Measurements from ENCODE around the gene ACTR3.

The ACTR3 gene

DNA sequence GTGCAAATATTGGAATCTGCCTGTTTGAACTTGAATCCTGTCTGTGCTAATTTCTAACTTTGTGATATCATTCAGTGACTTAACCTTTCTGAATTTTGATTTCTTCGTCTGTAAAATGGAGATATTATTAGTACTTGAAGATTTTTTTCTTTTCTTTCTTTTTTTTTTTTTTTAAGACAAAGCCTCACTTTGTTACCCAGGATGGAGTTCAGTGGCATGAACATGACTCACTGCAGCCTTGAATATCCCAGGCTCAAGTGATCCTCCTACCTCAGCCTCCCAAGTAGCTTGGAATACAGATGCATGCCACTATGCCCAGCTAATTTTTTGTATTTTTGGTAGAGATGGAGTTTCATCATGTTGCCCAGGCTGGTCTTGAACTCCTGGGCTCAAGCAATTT is 28.3 kb downstream of the ACTR3 start:
- no peak overlapping the region for H3K4me3 ChIP-seq (ENCODE audit: low read length)
- H3K79me2 ChIP-seq (ENCODE audit: control insufficient read depth, low read length), result peaks cover 99% of the 10 kb centered on the region
- H3K9me2 ChIP-seq (replicated peaks; ENCODE audit: control insufficient read depth, low read length), result no peaks in the 10 kb centered on the region
- H3K27ac ChIP-seq (ENCODE audit: low read depth, low read length), result no peak overlapping the region
- H3K9me3 ChIP-seq (ENCODE audit: control insufficient read depth, insufficient read depth, low read length), result no peaks in the 10 kb centered on the region
- H3K4me2 ChIP-seq (ENCODE audit: low read length), result no peak overlapping the region
- H4K20me1 ChIP-seq (ENCODE audit: control insufficient read depth, insufficient read depth, low read depth, low read length), result peaks cover 5% of the 10 kb centered on the region; the same call in 1 of the 2 replicates
- peaks cover 30% of the 10 kb centered on the region for H3F3A ChIP-seq (ENCODE audit: control insufficient read depth, insufficient read depth)
- H3K27me3 ChIP-seq (ENCODE audit: control insufficient read depth, low read length), result no peaks in the 10 kb centered on the region
- H3K4me1 ChIP-seq (ENCODE audit: control insufficient read depth, low read length), result peaks cover 43% of the 10 kb centered on the region
- TF ChIP-seq EZH2phosphoT487 (IDR thresholded peaks at IDR 0.05; ENCODE audit: borderline replicate concordance, low read length), result no peak
- no peak for TF ChIP-seq CTCF (IDR thresholded peaks at IDR 0.05; ENCODE audit: low read depth, low read length, poor library complexity, severe bottlenecking)
- peaks cover 95% of the 10 kb centered on the region for H3K36me3 ChIP-seq (ENCODE audit: control insufficient read depth, low read length)

- H3K27me3 ChIP-seq (ENCODE audit: control insufficient read depth, low read length), result no peaks in the 10 kb centered on the region
- H3K36me3 ChIP-seq (ENCODE audit: control insufficient read depth, low read length), result peaks cover 88% of the 10 kb centered on the region
- H3K4me1 ChIP-seq (ENCODE audit: control insufficient read depth, low read length), result peaks cover 47% of the 10 kb centered on the region
- H3K79me2 ChIP-seq (ENCODE audit: control insufficient read depth, low read length), result peaks cover 98% of the 10 kb centered on the region
- no peak overlapping the region for H3K27ac ChIP-seq (ENCODE audit: low read depth, low read length)
- no peak overlapping the region for H3K4me2 ChIP-seq (ENCODE audit: low read length)
- H3K9me2 ChIP-seq (replicated peaks; ENCODE audit: control insufficient read depth, low read length), result no peaks in the 10 kb centered on the region
- H3K9me3 ChIP-seq (ENCODE audit: control insufficient read depth, insufficient read depth, low read length), result no peaks in the 10 kb centered on the region
- H3F3A ChIP-seq (ENCODE audit: control insufficient read depth, insufficient read depth), result peaks cover 25% of the 10 kb centered on the region
- H4K20me1 ChIP-seq (ENCODE audit: control insufficient read depth, insufficient read depth, low read depth, low read length), result peaks cover 2% of the 10 kb centered on the region; the same call in 1 of the 2 replicates
- TF ChIP-seq CTCF (IDR thresholded peaks at IDR 0.05; ENCODE audit: low read depth, low read length, poor library complexity, severe bottlenecking) (no peak), EZH2phosphoT487 (IDR thresholded peaks at IDR 0.05; ENCODE audit: borderline replicate concordance, low read length) (no peak)
- no peak overlapping the region for H3K4me3 ChIP-seq (ENCODE audit: low read length)
These were observed 31.1 kb downstream of the ACTR3 start for GRCh38 chr2:113920996-113921395.

GRCh38 chr2:113922335-113922734 is 32.4 kb downstream of the ACTR3 start:
- no peak overlapping the region for H3K4me3 ChIP-seq (ENCODE audit: low read length)
- H3K36me3 ChIP-seq (ENCODE audit: control insufficient read depth, low read length), result peaks cover 88% of the 10 kb centered on the region
- no peak for TF ChIP-seq CTCF (IDR thresholded peaks at IDR 0.05; ENCODE audit: low read depth, low read length, poor library complexity, severe bottlenecking)
- TF ChIP-seq EZH2phosphoT487 (IDR thresholded peaks at IDR 0.05; ENCODE audit: borderline replicate concordance, low read length), result no peak
- no peaks in the 10 kb centered on the region for H3K9me2 ChIP-seq (replicated peaks; ENCODE audit: control insufficient read depth, low read length)
- peak overlapping the region; percentile 17; the same call in 1 of the 2 replicates for H3K4me2 ChIP-seq (ENCODE audit: low read length)
- no peaks in the 10 kb centered on the region for H3K9me3 ChIP-seq (ENCODE audit: control insufficient read depth, insufficient read depth, low read length)
- H3F3A ChIP-seq (ENCODE audit: control insufficient read depth, insufficient read depth), result peaks cover 25% of the 10 kb centered on the region
- H3K4me1 ChIP-seq (ENCODE audit: control insufficient read depth, low read length), result peaks cover 44% of the 10 kb centered on the region
- peaks cover 2% of the 10 kb centered on the region; the same call in 1 of the 2 replicates for H4K20me1 ChIP-seq (ENCODE audit: control insufficient read depth, insufficient read depth, low read depth, low read length)
- H3K27ac ChIP-seq (ENCODE audit: low read depth, low read length), result peak overlapping the region; percentile 14; the same call in 1 of the 2 replicates
- peaks cover 97% of the 10 kb centered on the region for H3K79me2 ChIP-seq (ENCODE audit: control insufficient read depth, low read length)
- H3K27me3 ChIP-seq (ENCODE audit: control insufficient read depth, low read length), result no peaks in the 10 kb centered on the region
